Upper lobe of right lung (tissue), 1 donor: Measurements from ENCODE around the gene KRTAP19-5. TPM values are rescaled to one million over a fixed set of nuclear protein-coding genes. Genes with fewer than 3 reads are reported as not detected.
"Not testable (repeated sequence)": the region's sequence is repeated elsewhere in the genome, so short reads cannot be mapped to it uniquely, and the experiment has no call there.

Source experiments
- ATAC-seq: fragments of 200-7000 bp; cut with Tn5 transposase; one replicate; pipeline ENCODE4 v1.9.1; 2020; ENCODE audit warnings: mild to moderate bottlenecking, moderate library complexity
- DNase-seq: peaks from one replicate; pipeline ENCODE4 v3.0.0-alpha.2; 2020
- H3K27ac ChIP-seq: fragments of 200-600 bp; one replicate; pipeline ENCODE4 v1.8.0; 2022
- H3K27me3 ChIP-seq: fragments of 200-600 bp; one replicate; pipeline ENCODE4 v1.8.0; 2022; ENCODE audit warnings: mild to moderate bottlenecking
- H3K36me3 ChIP-seq: fragments of 200-600 bp; one replicate; pipeline ENCODE4 v1.8.0; 2022
- H3K4me1 ChIP-seq: fragments of 200-600 bp; one replicate; pipeline ENCODE4 v1.8.0; 2022
- H3K4me3 ChIP-seq: fragments of 200-600 bp; one replicate; pipeline ENCODE4 v1.8.0; 2022; ENCODE audit warnings: mild to moderate bottlenecking
- H3K9me3 ChIP-seq: fragments of 200-600 bp; one replicate; pipeline ENCODE4 v1.8.0; 2022
- intact Hi-C: fragments of 100-400 bp; cut with DNase I; formaldehyde crosslinking; loops from one replicate; pipeline ENCODE4 v1.11.0; 2022
- long read RNA-seq: library from polyadenylated mRNA; unstranded; transcript quantifications from one replicate; pipeline ENCODE4 v2.0.0, GENCODE V29; 2021
- total RNA-seq: library from RNA; stranded (reverse); fragmentation: NEBNext Ultra II Directional; extraction: Animal tissue kit (Norgen Biotek cat#: 25700); gene quantifications from one replicate; pipeline ENCODE4 v1.2.1, GENCODE V29; 2021
- TF ChIP-seq, protein P1 (sequence below): fragments of 200-600 bp; IDR thresholded peaks from one replicate; pipeline ENCODE4 v1.8.0; 2022; ENCODE audit warnings: antibody characterized with exemption
- donor health status: DM: no; HTN: yes; CAD: no; lungs with severe emphysema.

Gene KRTAP19-5
- total RNA-seq, result not detected
- long read RNA-seq, result 0 reads

DNA sequence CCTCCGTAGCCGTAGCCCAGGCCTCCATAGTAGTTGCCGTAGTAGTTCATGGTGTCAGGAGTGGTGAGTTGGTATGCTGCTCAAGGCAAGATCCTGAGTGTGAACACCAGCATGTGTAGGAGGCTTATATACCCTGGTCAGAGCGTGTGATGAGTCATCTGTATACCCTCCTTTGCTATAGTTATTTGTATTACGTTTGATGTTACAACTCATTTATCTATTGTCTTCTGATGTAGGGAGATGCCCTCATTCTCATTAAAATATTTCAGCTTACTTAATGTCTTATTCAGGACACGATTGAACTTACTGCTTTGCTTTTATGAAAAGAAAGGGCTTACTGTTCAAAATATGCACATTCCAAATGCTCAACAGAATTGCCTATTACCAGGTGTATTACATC lies at the start of gene KRTAP19-5:
Gene KRTAP19-5, minus strand, starts transcription at position 101 of the 400 bp plus-strand sequence. Its CDS starts 51 bp downstream, at position 50.
- TF ChIP-seq, protein P1, sequence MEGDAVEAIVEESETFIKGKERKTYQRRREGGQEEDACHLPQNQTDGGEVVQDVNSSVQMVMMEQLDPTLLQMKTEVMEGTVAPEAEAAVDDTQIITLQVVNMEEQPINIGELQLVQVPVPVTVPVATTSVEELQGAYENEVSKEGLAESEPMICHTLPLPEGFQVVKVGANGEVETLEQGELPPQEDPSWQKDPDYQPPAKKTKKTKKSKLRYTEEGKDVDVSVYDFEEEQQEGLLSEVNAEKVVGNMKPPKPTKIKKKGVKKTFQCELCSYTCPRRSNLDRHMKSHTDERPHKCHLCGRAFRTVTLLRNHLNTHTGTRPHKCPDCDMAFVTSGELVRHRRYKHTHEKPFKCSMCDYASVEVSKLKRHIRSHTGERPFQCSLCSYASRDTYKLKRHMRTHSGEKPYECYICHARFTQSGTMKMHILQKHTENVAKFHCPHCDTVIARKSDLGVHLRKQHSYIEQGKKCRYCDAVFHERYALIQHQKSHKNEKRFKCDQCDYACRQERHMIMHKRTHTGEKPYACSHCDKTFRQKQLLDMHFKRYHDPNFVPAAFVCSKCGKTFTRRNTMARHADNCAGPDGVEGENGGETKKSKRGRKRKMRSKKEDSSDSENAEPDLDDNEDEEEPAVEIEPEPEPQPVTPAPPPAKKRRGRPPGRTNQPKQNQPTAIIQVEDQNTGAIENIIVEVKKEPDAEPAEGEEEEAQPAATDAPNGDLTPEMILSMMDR, result no peak
- H3K4me3 ChIP-seq, result no peak within 1 kb of the TSS
- no peaks in the 10 kb centered on the region for H3K27me3 ChIP-seq
- ATAC-seq (no peak), DNase-seq (no peak)
- no peaks in the 10 kb centered on the region for H3K36me3 ChIP-seq
- no peak within 1 kb of the TSS for H3K27ac ChIP-seq
- H3K4me1 ChIP-seq, result no peaks in the 10 kb centered on the region
- intact Hi-C loops, result no loop called here
- no peaks in the 10 kb centered on the region for H3K9me3 ChIP-seq

DNA sequence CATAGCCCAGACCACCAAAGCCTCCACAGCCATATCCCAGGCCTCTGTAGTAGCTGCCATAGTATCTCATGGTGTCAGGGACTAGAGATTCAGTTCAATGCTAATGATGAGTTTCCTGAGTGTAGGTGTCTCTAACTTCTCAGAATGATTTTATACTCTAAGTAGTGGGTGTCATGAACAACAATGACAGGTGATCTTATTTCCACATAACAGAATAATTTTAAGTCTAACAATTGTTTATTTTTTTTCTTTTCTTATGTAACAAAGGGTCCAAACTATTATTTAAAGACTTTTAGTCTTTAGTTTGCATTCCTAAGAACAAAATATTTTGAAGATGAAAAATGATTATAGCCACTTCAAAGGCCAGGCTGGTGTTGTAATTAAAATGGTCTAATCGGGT lies 39.8 kb upstream of the KRTAP19-5 start, which contains the start of gene KRTAP19-6:
Gene KRTAP19-6, minus strand, starts transcription at position 101 of the 400 bp plus-strand sequence. Its CDS starts 31 bp downstream, at position 70.
- Histone ChIP-seq H3K27ac (no peak within 1 kb of the TSS), H3K9me3 (no peaks in the 10 kb centered on the region), H3K4me1 (no peaks in the 10 kb centered on the region), H3K36me3 (no peaks in the 10 kb centered on the region), H3K27me3 (no peaks in the 10 kb centered on the region), H3K4me3 (no peak within 1 kb of the TSS)
- ATAC-seq (no peak), DNase-seq (no peak)
- TF ChIP-seq, protein P1, result no peak
- intact Hi-C loops, result no loop called here

DNA sequence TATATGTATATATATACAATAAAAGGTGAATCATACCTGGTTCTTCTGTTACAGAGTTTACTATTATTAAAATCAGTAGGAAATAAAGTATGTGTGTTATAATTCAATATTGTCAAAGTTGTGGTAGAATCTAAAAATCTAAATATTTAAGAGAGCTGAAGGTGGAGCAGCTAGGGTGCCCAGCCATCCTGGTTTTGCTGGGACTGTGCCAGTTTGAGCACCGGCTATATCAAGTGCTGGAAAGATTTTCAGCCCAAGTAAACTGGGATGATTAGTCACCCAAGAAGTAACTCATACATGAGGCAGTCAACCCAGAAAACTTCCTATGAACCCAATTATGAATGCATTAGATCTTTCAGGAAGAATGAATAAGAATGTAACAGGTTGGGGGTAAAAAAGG lies 16.9 kb upstream of the KRTAP19-5 start:
- intact Hi-C loops, result no loop called here
- H3K36me3 ChIP-seq, result no peaks in the 10 kb centered on the region
- H3K4me1 ChIP-seq, result no peaks in the 10 kb centered on the region
- H3K27me3 ChIP-seq, result no peaks in the 10 kb centered on the region
- TF ChIP-seq, protein P1, result no peak
- H3K4me3 ChIP-seq, result no peak overlapping the region
- H3K27ac ChIP-seq, result no peak overlapping the region
- ATAC-seq (no peak), DNase-seq (no peak)
- H3K9me3 ChIP-seq, result no peaks in the 10 kb centered on the region

- Histone ChIP-seq H3K36me3 (no peaks in the 10 kb centered on the region), H3K9me3 (no peaks in the 10 kb centered on the region), H3K4me1 (no peaks in the 10 kb centered on the region), H3K27ac (no peak overlapping the region), H3K27me3 (no peaks in the 10 kb centered on the region), H3K4me3 (no peak overlapping the region)
- no peak for DNase-seq
- TF ChIP-seq, protein P1, result no peak
- intact Hi-C loops, result no loop called here
- ATAC-seq, result no peak
Measured at GRCh38 chr21:30515681-30516080, 13.7 kb upstream of the KRTAP19-5 start.

DNA sequence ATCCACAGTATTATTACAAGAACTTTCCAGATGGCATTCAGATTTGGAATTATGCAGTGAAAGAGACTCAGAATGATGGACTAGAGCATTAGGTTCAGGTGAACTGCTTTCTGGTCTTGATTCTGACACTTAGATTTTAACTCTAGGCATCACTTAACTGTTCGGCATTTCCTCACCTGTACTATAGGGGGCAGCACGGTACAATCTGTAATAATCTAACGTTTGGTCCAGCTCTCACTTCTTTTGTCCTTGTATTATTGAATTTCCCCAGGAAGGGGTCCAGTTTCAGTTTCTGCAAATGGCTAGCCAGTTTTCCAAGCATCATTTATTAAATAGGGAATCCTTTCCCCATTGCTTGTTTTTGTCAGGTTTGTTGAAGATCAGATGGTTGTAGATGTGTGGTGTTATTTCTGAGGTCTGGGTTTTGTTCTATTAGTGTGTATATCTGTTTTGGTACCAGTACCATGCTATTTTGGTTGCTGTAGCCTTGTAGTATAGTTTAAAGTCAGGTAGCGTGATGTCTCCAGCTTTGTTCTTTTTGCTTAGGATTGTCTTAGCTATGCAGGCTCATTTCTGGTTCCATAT lies 3.8 kb upstream of the KRTAP19-5 start:
- H3K27ac ChIP-seq, result not testable (repeated sequence)

More for the DNA sequence above, 3.8 kb upstream of the KRTAP19-5 start:
- DNase-seq, H3K27me3 ChIP-seq, H3K36me3 ChIP-seq, H3K9me3 ChIP-seq, intact Hi-C loops, H3K4me1 ChIP-seq, H3K4me3 ChIP-seq, ATAC-seq: not testable (repeated sequence)
- TF ChIP-seq, protein P1, result peak; percentile 31
